Hematopoietic multipotent progenitor cell treated with erythropoietin and hydrocortisone succinate and interleukin-3 and kit ligand, for 6 days (in vitro differentiated cells): ENCODE results near the gene TTLL8.

ENCODE experiments used
- DNase-seq: peaks from one replicate; pipeline ENCODE4 v3.0.0-alpha.2; 2015

The TTLL8 gene

GRCh38 chr22:50040717-50041116 lies 17.4 kb downstream of the TTLL8 start:
- no peak for DNase-seq

- DNase-seq: no peak
Measured at GRCh38 chr22:50039669-50040443, 18.2 kb downstream of the TTLL8 start.

- no peak for DNase-seq
Measured at GRCh38 chr22:50035976-50036724, 21.9 kb downstream of the TTLL8 start.

- DNase-seq: no peak
Measured at GRCh38 chr22:50035131-50035881, 22.8 kb downstream of the TTLL8 start.

GRCh38 chr22:50034126-50035081 lies 23.7 kb downstream of the TTLL8 start:
- no peak for DNase-seq

GRCh38 chr22:50032941-50033601 lies 25.0 kb downstream of the TTLL8 start:
- no peak for DNase-seq

- no peak for DNase-seq
Measured at GRCh38 chr22:50032109-50032871, 25.8 kb downstream of the TTLL8 start.

- DNase-seq: no peak
Measured at GRCh38 chr22:50031189-50032091, 26.7 kb downstream of the TTLL8 start.

GRCh38 chr22:50030297-50031188 lies 27.6 kb downstream of the TTLL8 start:
- DNase-seq: peak; percentile 90

- peak; percentile 36 for DNase-seq
Measured at GRCh38 chr22:50027639-50028537, 30.2 kb downstream of the TTLL8 start.

GRCh38 chr22:50025993-50026392 lies 32.1 kb downstream of the TTLL8 start:
- DNase-seq: no peak

GRCh38 chr22:50022171-50022819 lies 35.8 kb downstream of the TTLL8 start:
- DNase-seq: no peak

GRCh38 chr22:50020606-50021005 lies 37.5 kb downstream of the TTLL8 start:
- no peak for DNase-seq

- DNase-seq: no peak
Measured at GRCh38 chr22:50019316-50019715, 38.8 kb downstream of the TTLL8 start.

GRCh38 chr22:50018608-50019285 lies 39.4 kb downstream of the TTLL8 start:
- DNase-seq: no peak

GRCh38 chr22:50017701-50018224 lies 40.3 kb downstream of the TTLL8 start:
- no peak for DNase-seq
